Skeletal muscle cell (primary cell): ENCODE results near the gene KRT34.
"Not testable (repeated sequence)": the region's sequence is repeated elsewhere in the genome, so short reads cannot be mapped to it uniquely, and the experiment has no call there.

ENCODE experiments used
- DNase-seq: peaks from one replicate; pipeline ENCODE4 v3.0.0-alpha.2; 2010; ENCODE audit warnings: low read depth
- H3K4me3 ChIP-seq: 2 replicates; pipeline ENCODE4 v1.5.1; 2011; ENCODE audit warnings: low read depth, mild to moderate bottlenecking, control low read depth, low read length, moderate library complexity

The KRT34 gene

DNA sequence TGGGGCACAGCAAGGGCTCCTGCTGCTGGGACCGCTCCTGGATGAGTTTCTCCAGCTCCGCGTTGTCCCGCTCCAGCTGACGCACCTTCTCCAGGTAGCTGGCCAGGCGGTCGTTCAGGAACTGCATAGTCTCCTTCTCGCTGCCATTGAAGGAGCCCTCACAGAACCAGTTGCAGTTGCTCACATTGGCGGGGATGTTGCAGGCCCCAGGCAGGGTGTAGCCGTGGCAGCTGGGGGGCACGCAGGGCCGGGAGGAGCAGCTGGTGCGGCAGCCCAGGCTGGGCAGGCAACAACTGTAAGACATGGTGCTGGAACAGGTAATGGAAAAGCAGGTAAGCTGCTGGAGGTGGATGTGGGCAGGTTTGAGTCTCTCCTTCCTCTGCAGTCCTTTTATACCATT lies at the start of gene KRT34:
Gene KRT34 (minus strand): TSS at position 364 of the 400 bp plus-strand sequence. CDS start 60 bp downstream, at position 304.
- not testable (repeated sequence) for H3K4me3 ChIP-seq, DNase-seq

DNA sequence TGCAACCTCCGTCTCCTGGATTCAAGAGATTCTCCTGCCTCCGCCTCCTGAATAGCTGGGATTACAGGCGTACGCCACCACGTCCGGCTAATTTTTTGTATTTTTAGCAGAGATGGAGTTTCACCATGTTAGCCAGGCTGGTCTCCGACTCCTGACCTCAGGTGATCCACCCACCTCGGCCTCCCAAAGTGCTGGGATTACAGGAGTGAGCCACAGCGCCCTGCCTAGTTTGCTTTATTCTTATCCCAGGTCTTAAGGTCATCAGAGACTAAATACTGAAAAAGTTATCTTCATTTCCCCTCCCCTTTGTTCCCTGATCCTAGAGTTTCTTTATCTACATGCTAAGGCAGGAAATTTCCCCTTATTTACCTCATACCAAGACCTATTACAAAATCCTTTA lies 48.3 kb upstream of the KRT34 start:
- not testable (repeated sequence) for H3K4me3 ChIP-seq, DNase-seq

DNA sequence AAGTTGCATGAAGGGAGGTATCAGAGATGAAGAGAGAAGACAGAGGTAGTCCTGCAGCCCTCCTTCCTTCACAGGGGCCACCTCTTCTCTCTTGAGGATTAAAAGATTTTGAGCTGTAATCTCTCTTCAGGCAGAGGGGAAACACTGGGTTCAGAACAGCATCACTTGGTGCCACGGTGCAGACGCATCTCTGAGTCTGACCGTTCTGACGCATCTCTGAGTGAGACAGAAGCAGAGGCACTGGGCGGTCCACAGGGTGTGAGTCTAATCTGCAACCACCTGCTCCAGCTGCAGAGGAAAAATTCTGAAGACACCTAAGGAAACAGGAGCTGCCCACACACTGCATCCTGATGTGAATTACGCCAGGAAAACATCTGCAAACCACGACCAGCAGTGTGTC lies 47.6 kb upstream of the KRT34 start:
- H3K4me3 ChIP-seq: no peak overlapping the region
- DNase-seq: no peak

DNA sequence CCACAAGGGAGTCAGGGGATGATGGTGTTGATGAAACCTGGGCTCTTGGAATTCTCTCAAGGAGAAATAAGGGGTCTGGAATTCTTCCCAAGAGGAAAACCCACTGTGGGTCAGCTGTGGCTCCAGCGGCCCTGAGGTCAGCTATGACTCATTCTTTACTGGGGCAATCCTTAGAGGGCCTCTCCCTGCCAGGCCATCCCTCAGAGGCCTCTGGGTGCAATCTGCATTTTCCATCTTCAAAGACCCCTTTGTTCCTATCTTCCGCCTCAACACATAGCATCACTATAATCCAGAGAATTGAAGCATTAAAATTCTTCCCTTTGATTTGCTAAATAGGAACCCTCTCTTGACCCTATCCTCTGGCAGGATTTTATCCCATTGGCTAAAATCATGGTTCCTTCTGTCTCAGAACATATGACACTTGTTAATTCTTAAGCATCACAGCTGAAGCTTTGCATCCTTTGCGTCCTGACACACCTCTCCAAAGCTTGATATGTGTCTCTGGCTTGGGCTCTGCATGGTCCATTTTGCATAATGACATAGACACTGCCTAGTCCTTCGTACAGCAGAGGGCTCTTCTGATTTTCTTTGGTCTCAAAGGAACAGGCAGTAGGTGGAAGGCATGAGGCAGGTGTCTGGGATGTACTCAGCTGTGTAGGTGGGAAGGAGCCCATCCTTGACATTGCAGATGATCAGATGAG lies 46.6 kb upstream of the KRT34 start:
- no peak overlapping the region for H3K4me3 ChIP-seq
- no peak for DNase-seq

DNA sequence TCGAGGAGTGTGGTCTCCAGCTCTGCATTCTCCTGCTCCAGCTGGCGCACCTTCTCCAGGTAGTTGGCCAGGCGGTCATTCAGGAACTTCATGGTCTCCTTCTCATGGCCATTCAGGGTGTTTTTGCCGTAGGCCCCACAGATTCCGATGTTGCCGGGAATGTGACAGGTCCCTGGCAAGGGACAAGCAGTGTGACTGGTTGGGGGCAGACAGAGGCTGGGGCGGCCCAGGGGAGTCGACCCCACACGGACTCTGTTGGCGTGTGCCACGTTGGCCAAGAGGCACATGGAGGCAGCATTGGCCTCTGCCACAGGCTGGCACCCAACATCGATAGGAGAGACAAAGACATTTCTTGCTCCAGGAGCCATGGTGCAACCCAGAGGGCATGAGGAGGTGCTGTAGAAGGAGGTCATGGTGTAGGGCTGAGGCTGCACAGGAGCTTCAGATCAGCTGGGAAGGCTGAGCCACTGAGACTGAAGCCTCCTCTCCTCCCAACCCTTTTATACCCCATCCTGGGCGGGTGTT lies 42.1 kb upstream of the KRT34 start, which contains the start of gene KRT37:
Gene KRT37 (minus strand): TSS at position 475 of the 525 bp plus-strand sequence. CDS start 62 bp downstream, at position 413.
- DNase-seq: no peak
- no peak within 1 kb of the TSS for H3K4me3 ChIP-seq

DNA sequence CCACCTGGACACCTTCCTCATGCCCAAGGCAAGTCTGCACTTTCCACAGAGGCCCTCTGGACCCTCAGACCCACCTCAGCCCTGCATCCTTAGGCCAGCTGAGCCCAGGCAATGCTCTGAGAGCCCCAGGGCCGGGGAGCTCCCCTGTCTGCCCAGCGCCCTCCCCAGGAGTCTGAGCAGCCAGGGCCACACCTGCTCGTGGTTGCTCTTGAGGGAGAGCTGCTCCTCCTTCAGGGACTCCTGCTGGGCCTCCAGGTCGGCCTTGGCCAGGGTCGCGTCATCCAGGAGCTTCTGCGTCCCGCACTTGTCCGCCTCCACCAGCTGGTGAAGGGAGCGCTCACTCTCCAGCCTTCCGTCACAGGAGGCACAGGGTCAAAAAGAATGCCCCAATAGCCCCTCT lies 40.5 kb upstream of the KRT34 start:
- not testable (repeated sequence) for DNase-seq, H3K4me3 ChIP-seq

DNA sequence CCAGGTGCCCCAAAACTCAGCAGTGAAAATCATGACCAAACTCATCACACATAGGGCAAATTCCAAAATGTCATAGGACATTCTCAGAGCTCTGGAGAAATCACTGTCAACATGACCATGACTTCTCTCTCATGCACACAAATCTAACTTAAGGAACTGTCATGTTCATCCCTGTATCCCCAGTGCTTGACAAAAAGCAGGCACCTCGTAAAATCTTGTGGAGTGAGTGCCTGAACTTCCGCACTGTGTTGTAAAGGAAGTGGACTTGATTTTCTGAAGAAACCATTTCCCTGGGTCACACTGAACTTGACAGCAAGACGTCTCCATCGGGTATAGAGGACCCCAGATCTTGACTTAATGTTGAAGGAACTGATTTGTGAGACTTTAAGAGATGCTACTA lies 39.5 kb upstream of the KRT34 start:
- DNase-seq: no peak

DNA sequence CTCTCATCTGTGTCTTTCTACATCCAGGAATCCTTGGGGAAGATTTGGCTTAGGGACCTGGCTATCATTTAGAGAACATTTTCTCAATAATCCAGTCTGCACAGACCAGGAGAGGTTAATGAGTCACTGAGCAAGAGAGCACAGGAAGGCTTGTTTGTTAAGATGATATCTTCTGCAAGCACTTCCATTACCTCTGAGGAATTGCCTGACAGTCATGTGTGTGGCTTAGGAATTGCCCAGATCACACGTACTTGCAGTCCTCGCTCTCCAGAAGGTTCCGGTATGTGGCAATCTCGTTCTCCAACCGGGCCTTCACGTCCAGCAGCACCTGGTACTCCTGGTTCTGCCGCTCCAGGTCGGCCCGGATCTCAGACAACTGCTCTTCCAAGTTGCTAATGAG lies 39.0 kb upstream of the KRT34 start:
- H3K4me3 ChIP-seq: no peak overlapping the region
- DNase-seq: peak; percentile 18

More for the DNA sequence above, 39.5 kb upstream of the KRT34 start:
- H3K4me3 ChIP-seq: no peak overlapping the region

DNA sequence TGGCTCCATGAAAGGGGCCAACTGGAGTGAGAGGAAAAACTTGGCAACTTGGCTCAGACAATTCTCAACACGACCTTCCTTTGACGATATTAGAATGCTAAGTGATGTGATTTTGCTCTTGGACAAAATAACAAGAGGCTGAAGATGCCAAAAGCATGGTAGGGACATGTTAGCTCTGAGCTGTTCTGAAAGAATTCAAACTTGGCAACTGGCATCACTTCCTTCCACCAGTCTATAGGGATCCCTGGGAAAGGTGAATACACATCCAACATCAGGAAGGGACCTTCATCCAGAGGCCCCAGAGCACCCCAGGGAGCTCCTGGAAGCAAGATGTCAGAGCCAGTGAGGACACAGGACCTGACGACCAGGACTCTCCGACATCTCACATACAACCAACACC lies 38.0 kb upstream of the KRT34 start:
- no peak for DNase-seq
- H3K4me3 ChIP-seq: no peak overlapping the region

DNA sequence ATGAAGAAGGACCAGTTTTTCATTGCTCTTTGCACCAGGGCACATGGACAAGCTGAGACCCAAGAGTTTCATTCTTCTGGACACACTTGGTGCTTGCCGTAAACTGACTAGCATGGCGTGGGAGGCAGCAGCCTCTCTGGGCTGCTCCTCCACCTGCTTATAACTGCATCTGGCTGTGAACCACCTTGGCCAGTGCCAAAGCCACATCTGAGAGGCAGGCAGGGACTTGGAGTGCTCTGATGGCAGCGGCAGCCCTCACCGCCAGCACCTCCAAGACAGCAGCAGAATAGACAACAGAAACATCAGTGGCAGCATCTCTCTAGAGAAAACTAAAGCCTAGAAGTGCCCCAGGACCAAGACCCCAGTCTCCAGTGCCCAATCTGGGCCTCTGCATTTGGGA lies 37.6 kb upstream of the KRT34 start:
- no peak for DNase-seq
- no peak overlapping the region for H3K4me3 ChIP-seq

DNA sequence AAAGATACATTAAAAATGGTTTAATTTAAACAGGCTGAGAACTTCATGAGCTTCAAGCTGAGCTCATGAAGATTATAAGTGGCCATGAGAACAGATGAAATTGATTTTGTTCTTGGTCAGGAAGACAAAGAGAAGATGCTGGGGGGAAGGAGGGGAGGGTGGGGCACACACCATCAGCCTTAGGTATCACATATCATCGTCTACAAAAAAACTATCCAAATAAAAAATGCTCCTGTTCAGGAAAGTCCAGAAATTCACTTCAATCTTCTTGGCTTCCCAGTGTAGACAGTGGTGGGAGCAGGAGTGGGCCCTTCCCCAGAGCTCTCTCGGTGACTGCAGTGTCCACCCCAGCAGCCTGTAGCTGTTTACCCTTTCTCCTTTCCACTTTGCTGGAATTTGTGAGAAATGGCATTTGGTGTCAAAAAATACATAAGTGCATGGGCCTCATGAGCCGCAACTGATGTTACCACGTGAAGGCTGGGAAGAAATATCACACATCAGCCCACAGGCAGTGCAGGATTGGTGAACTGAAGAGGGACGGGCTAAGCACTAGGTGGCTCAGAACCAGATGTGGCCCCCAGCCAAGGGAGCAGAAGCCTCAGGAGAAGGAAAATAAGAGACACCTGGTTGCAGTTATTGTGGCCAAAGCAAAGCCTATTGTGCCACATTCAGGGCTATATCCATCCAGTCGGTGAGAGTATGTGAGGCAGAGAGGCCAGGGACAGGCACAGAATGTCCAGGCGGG lies 36.2 kb upstream of the KRT34 start:
- no peak for DNase-seq
- no peak overlapping the region for H3K4me3 ChIP-seq

DNA sequence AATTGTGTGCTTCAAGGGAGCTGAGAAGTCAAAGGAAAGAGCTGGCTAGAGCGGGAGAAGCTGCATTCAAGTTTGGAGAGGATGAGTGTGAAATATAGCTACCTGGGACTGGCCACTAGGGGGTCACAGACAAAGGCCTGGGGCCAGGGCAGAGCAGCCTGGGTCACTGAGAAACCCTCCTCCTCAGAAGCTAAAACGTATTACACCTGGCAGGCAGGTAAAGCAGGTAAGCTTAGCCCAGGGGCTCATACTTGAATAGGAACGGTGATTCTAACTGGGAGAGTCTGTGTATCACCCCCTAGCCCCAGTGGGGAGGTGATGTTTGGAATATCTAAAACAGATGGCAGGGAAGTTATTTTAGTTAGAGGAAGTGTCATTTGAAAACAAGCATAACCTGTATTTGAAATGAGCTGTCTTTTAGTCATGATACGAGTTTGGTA lies 35.5 kb upstream of the KRT34 start:
- no peak for DNase-seq
- H3K4me3 ChIP-seq: no peak overlapping the region

DNA sequence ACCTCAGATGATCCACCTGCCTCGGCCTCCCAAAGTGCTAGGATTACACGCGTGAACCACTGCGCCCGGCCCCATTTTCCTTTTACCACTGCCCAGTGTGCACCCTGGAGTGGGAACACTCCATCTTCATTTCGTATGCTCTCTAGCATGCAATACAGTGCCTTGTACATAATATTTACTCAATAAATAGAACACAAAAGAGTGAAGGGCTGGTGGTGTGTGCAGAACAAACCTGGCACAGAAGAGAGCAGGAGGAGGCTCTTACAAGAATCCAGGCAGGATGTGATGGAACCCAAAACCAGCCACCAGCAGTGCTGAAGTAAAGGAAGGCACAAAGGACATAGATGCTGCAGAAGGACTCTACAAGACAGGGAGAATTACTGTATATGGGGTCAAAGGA lies 35.0 kb upstream of the KRT34 start:
- DNase-seq: no peak
- H3K4me3 ChIP-seq: no peak overlapping the region

DNA sequence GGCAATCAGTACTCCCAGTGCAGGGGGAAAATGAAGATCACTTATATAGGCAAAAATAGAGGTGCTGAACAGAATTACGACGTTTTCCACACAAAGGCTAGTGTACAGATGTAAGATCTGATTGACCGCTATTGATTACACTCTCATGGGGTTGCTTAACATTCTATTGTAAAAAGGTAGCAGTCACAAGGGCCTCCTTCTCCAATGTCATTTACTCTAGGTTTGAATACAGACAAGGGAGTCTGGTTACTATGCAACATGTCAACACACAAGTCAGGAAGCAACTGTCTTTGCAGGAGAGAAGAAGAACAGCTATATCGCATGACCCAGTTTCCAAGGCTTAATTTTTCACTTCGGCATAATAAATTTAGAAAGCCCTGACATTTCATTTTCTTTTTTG lies 34.4 kb upstream of the KRT34 start:
- no peak overlapping the region for H3K4me3 ChIP-seq
- no peak for DNase-seq

DNA sequence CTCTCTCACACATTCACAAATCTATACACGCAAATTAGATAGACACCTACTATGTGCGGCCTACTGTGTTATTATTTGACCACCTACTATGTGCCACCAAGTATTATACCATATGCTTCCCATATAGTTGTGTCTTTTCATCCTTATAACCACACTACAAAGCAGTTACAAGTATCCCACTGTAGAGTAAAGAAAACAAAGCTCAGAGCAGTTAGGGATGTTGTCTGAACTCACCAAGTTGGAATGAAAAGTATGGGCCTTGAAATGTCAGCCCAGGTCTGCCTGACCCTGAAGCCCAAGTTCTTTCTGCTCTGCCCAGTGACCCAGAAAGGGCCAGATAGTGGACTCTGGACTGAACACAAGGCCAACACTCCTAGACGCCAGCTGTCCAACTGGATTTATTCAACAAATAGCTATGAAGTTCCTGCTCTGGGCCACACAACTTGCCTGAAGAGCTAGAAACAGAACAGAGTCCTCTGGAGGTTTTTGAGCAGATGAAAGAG lies 33.8 kb upstream of the KRT34 start:
- DNase-seq: no peak
- H3K4me3 ChIP-seq: no peak overlapping the region

DNA sequence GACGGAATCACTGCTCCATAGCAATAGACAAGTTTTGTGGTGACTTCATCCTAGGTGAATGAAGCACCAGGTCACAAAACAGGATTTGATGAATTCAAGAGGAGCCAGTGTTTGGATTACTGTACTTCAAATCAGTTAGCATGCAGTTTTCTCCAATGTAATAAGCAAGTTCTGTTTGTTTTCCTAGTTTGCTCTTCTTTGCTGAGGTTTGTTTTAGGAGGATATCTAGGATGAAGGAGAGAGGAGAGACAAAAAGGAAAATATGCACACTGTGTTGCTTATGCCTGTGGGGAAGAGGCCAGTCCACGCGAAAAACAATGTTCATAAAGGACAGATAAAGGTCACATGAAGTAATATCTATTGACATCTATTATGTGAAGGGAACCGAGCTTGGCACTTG lies 33.3 kb upstream of the KRT34 start:
- no peak overlapping the region for H3K4me3 ChIP-seq
- no peak for DNase-seq

DNA sequence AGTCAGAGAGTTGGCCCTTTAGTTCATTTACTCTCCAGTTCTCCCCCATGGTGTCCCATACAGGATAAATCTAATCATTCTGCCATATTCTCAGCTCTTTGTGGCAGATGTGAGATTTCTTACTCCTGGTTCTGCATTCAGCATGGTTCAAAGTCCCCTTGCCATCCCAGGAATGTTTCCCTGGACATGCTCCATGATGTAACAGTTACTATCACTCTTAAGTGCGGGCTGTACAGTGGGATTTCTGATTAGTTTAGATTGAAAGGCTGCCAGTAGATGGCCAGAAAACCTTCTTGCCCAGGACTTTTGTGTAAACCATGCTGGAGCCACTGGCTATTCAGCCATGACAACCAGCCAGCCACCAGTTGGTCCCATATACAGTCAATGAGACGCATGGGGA lies 31.9 kb upstream of the KRT34 start:
- H3K4me3 ChIP-seq: no peak overlapping the region
- no peak for DNase-seq

DNA sequence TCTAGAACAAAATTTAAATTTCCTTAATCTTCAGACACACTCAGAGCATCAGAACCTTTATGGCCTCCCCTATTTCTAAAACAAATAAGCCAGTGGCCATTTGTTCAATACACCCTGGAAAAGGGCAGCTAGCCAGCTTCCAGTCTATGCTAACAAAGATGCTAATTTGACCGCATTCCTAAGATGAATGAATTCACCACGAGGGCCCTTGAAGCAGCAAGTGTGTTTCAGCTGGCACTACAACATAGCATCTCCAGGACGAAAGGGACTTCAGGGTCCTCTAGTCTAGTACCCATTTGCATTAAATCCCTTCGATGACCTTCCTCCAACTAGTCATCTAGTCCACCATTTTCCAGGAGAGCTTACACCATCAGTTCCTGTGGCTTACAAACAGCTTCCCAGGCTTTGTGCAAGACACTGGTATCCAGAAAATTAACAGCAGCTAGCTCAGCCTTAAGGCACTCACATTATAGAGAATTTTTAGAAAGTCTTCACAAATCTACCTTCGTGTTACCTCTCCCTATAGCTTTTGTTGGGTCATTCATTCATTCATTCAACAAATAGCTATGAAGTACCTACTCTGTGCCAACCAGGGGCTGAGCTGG lies 31.3 kb upstream of the KRT34 start:
- H3K4me3 ChIP-seq: no peak overlapping the region
- no peak for DNase-seq

DNA sequence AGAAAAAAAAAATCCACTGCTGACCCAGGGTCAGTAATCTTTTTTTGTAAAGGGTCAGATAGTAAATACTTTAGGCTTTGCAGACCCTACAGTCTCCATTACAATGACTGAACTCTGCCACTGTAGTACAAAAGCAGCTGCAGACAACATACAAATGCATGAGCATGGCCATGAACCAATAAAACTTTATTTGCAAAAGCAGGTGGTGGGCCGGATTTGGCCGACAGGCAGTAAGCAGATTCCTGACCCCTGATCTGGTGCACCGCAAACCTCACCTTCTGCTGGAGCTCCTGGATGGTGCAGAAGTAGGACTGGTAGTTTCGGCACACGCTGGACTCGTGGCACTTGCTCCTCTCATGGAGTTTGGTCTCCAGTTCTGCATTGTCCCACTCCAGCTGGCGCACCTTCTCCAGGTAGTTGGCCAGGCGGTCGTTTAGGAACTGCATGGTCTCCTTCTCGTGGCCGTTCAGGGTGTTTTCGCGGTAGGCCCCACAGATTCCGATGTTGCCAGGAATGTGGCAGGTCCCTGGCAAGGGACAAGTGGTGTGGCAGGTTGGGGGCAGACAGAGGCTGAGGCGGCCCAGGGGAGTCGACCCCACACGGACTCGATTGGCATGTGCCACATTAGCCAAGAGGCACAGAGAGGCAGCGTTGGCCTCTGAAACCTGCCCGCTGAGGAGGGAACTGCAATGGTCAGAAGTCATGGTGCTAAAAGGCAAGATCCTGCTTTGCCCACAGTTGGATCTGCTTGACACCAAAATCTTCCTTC lies 29.1 kb upstream of the KRT34 start:
- no peak for DNase-seq
- no peak overlapping the region for H3K4me3 ChIP-seq
